NCI-H774 (cell line): ENCODE results near the gene GP2.

ENCODE experiments used
- DNase-seq: peaks from one replicate; lab custom pipeline; 2025; lab: John Stamatoyannopoulos, UW

GP2 gene

GRCh38 chr16:20307240-20307671 is 20.1 kb downstream of the GP2 start:
- no peak for DNase-seq

GRCh38 chr16:20306401-20306800 is 20.9 kb downstream of the GP2 start:
- DNase-seq: no peak

GRCh38 chr16:20303012-20303411 is 24.3 kb downstream of the GP2 start:
- DNase-seq: no peak

- no peak for DNase-seq
These were observed 24.9 kb downstream of the GP2 start for GRCh38 chr16:20302389-20302788.

GRCh38 chr16:20301840-20302239 is 25.5 kb downstream of the GP2 start:
- DNase-seq: no peak

GRCh38 chr16:20300312-20301097 is 26.8 kb downstream of the GP2 start:
- peak; percentile 65 for DNase-seq

GRCh38 chr16:20298452-20298851 is 28.9 kb downstream of the GP2 start:
- no peak for DNase-seq

- no peak for DNase-seq
These were observed 35.8 kb downstream of the GP2 start for GRCh38 chr16:20291208-20292206.

- no peak for DNase-seq
These were observed 37.7 kb downstream of the GP2 start for GRCh38 chr16:20289571-20289970.

GRCh38 chr16:20285993-20286499 is 41.3 kb downstream of the GP2 start:
- no peak for DNase-seq

- no peak for DNase-seq
These were observed 47.1 kb downstream of the GP2 start for GRCh38 chr16:20280259-20280658.

GRCh38 chr16:20271893-20272292 is 55.4 kb downstream of the GP2 start:
- no peak for DNase-seq

- DNase-seq: no peak
These were observed 58.9 kb downstream of the GP2 start for GRCh38 chr16:20268409-20268808.

- DNase-seq: no peak
These were observed 62.3 kb downstream of the GP2 start for GRCh38 chr16:20265019-20265418.

- DNase-seq: no peak
These were observed 64.0 kb downstream of the GP2 start for GRCh38 chr16:20263138-20263855.

GRCh38 chr16:20262248-20262647 is 65.1 kb downstream of the GP2 start:
- DNase-seq: no peak

GRCh38 chr16:20260215-20261009 is 66.9 kb downstream of the GP2 start:
- DNase-seq: no peak
